CD4-positive, alpha-beta T cell treated with Interleukin-15 for 1 hour (primary cell): ENCODE data around the gene SEMA3F.

Experiments used
- DNase-seq: peaks from one replicate; pipeline ENCODE4 v3.0.0-alpha.2; 2020

Gene SEMA3F

GRCh38 chr3:50132421-50133282 is 22.5 kb upstream of the SEMA3F start:
- DNase-seq, result no peak

- no peak for DNase-seq
These were observed 21.9 kb upstream of the SEMA3F start for GRCh38 chr3:50133283-50133615.

GRCh38 chr3:50134367-50134766 is 20.8 kb upstream of the SEMA3F start:
- no peak for DNase-seq

- no peak for DNase-seq
These were observed 19.2 kb upstream of the SEMA3F start for GRCh38 chr3:50135964-50136363.

- no peak for DNase-seq
These were observed 18.3 kb upstream of the SEMA3F start for GRCh38 chr3:50136714-50137405.

GRCh38 chr3:50137531-50137930 is 17.6 kb upstream of the SEMA3F start:
- DNase-seq, result no peak

- DNase-seq, result no peak
These were observed 16.6 kb upstream of the SEMA3F start for GRCh38 chr3:50138266-50139200.

- DNase-seq, result no peak
These were observed 15.8 kb upstream of the SEMA3F start for GRCh38 chr3:50139308-50139707.

GRCh38 chr3:50139718-50140423 is 15.3 kb upstream of the SEMA3F start:
- no peak for DNase-seq

- no peak for DNase-seq
These were observed 14.1 kb upstream of the SEMA3F start for GRCh38 chr3:50140990-50141389.

GRCh38 chr3:50146316-50146901 is 8.7 kb upstream of the SEMA3F start:
- no peak for DNase-seq

GRCh38 chr3:50147016-50147415 is 8.1 kb upstream of the SEMA3F start:
- DNase-seq, result no peak

- DNase-seq, result no peak
These were observed 7.7 kb upstream of the SEMA3F start for GRCh38 chr3:50147447-50147846.

GRCh38 chr3:50147861-50148260 is 7.3 kb upstream of the SEMA3F start:
- no peak for DNase-seq

GRCh38 chr3:50150404-50150750 is 4.7 kb upstream of the SEMA3F start:
- DNase-seq, result no peak

GRCh38 chr3:50150863-50151686 is 4.0 kb upstream of the SEMA3F start:
- no peak for DNase-seq

GRCh38 chr3:50151728-50152127 is 3.4 kb upstream of the SEMA3F start:
- no peak for DNase-seq

- no peak for DNase-seq
These were observed 1.2 kb upstream of the SEMA3F start for GRCh38 chr3:50153782-50154475.

- no peak for DNase-seq
These were observed 666 bp upstream of the SEMA3F start for GRCh38 chr3:50154476-50154839.

- DNase-seq, result no peak
These were observed 361 bp downstream of the SEMA3F start for GRCh38 chr3:50155491-50155878.

GRCh38 chr3:50155891-50156290 is 767 bp downstream of the SEMA3F start:
- no peak for DNase-seq
